HG03342 (cell line): Measurements from ENCODE around the gene CNTNAP2.

ENCODE experiments used
- ATAC-seq: cut with Tn5 transposase; IDR thresholded peaks from one replicate; pipeline ENCODE4 v1.9.1; 2021; ENCODE audit warnings: mild to moderate bottlenecking, moderate library complexity; ENCODE audit not compliant: unreplicated experiment

Gene CNTNAP2

DNA sequence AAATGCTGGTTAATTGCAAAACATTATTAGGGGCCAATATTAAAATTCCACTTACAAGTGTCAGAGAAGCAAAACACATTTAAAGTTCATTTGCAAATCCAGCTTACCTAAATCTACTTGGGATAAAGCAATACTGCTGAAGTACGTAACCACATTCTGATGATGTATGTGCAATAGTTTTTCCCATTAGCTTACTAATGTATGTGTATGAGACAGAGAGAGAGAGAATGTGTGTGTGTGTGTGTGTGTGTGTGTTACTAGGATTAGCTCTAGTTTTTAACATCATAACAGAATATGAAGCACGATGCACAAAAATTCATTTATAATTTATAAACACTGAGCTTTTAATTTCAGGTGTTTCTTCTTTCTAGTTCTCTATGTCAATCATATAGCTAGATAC, 1399.8 kb downstream of the CNTNAP2 start:
- ATAC-seq, result no peak

DNA sequence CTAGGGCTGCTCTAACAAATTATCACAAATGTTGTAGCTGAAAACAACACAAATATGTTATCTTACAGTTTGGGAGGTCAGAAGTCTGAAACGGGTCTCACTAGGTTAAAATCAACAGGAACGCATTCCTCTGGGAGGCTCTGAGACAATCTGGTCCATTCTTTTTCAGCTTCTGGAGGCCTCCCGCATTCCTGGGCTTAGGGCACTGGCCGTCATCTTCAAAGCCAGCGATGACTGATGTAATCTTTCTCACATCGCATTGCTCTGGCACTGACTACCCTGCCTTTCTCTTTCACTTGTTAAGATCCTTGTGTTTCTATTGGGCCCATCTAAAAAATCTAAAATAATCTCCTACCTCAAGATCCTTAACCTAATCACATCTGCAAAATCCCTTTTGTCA, 1402.5 kb downstream of the CNTNAP2 start:
- ATAC-seq, result no peak

GRCh38 chr7:147523056-147523455, 1406.5 kb downstream of the CNTNAP2 start:
- ATAC-seq, result no peak

GRCh38 chr7:147524726-147525250, 1408.2 kb downstream of the CNTNAP2 start:
- ATAC-seq, result no peak

DNA sequence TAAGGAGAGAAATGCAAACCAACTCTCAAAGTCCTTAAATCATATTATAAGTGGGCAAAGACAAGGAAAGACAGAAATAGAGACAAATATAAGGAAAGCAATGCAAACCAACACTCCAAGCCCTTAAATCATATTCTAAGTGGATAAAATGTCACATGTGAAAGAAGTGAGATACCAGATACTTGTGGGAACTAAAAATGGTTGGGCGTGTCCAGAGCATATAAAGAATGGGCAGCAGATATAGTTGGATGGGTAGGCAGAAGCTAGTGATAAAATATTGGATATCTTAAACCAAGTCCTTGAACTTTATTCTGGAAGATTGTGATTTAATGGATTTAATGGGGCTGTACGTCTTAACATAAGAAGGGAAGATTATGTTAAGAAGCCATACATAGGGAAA, 1408.7 kb downstream of the CNTNAP2 start:
- ATAC-seq, result no peak

- ATAC-seq, result no peak
These were observed 1419.1 kb downstream of the CNTNAP2 start for GRCh38 chr7:147535701-147536111.

- no peak for ATAC-seq
These were observed 1423.1 kb downstream of the CNTNAP2 start for GRCh38 chr7:147539685-147540084.

- ATAC-seq, result no peak
These were observed 1424.1 kb downstream of the CNTNAP2 start for GRCh38 chr7:147540743-147541142.

GRCh38 chr7:147541261-147541660, 1424.7 kb downstream of the CNTNAP2 start:
- no peak for ATAC-seq

- ATAC-seq, result no peak
These were observed 1430.8 kb downstream of the CNTNAP2 start for GRCh38 chr7:147547252-147547897.

DNA sequence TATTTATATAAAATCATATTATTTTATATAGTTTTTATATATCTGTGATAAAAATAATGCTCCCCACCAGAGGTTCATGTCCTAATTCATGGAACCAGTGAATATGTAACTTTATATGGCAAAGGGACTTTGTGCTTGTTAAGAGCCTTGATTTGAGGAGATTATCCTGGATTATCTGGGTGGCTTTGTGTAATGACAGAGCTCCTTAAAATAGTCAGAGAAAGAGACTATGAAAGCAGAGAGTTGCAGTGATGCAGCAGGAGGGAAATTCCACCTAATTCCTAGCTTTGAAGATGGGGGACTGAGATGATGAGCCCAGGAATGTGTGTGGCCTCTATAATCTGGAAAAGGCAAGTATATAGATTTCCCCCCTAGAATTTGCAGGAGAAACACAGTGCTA, 1439.7 kb downstream of the CNTNAP2 start:
- no peak for ATAC-seq

DNA sequence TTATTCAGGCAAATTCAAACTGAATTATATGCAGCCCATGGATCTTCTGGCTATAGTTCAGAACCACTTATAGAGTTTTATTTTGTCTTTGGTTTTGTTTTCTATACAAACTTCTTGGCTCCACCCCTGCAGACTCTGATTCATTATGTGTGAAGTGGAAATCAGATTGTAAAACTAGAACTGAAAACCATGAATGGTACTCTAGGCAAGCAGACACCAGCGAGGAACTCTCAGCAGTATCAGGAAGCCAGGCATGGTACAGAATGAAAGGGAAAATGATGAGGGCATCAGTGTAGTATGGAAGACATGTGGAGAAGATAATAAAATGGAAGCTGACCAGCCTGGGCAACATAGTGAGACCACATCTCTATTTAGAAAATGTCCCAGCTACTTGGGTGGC, 1447.1 kb downstream of the CNTNAP2 start:
- ATAC-seq, result no peak

DNA sequence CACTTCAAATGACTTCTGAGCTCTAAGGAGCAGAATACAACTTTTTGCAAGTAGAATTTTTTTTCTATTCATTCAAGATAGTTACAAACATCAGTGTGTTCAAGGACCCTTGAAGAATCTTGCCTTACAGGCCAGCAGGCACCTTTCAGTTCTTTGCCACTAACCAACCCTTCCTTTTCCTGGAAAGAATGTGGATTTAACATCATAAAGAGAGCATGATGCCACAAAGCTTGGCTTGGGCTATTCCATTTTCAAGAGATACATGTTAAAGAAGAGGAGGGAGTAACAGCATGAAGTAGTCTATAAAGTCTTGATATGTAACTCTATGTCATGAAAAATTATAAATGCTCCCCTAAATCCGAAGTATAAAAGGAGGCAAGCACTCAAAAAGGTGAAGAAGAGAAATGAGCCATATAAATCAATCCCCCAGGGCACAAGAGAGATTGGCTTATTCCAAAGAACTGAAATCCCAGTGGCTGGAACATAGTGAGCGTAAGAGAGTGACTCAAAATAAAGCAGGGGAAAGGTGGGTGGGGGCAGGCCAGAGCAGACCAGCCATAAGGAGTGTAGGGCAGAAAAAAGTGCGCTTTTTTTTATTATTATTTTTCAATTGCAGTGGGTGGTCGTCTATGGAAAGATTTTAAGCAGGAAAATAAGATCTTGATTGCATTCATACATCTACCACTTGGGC, 1448.3 kb downstream of the CNTNAP2 start:
- ATAC-seq, result no peak

DNA sequence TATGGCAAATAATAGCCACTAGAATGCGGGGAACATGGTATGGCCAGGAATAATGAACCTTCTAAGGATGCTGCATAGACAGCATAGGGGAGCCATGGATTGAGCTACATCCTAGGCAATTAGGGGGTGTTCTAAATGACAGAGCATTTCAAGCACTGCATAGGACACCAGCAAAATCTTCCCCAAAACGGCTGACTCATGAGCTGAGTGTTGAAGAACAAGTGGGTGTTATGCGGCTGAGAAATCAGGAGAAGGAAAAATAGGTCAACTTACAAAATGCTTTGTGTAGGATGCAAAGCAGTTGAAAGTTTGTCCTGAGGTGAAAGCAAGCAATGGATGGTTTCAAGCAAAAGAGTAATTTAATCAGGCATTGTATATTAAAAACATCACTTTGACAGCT, 1450.4 kb downstream of the CNTNAP2 start:
- no peak for ATAC-seq

GRCh38 chr7:147569116-147569913, 1452.7 kb downstream of the CNTNAP2 start:
- no peak for ATAC-seq

DNA sequence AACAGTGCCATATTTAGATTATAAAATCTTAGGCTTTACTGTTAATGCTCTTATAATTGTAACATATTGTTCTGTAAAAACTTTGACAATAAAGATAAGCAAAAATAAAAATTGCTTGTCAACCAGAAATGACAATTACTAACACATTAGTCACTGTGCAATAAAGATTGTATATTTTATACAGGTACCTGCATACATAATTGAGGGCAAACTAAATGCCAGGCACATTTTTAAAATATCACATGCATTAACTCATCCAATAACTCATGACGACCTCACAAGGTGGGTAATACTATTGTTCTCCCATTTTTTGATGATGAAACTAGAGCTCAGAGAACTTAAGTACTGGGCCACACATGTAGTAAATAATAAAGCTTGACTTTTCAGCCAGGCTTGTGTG, 1453.8 kb downstream of the CNTNAP2 start:
- no peak for ATAC-seq

DNA sequence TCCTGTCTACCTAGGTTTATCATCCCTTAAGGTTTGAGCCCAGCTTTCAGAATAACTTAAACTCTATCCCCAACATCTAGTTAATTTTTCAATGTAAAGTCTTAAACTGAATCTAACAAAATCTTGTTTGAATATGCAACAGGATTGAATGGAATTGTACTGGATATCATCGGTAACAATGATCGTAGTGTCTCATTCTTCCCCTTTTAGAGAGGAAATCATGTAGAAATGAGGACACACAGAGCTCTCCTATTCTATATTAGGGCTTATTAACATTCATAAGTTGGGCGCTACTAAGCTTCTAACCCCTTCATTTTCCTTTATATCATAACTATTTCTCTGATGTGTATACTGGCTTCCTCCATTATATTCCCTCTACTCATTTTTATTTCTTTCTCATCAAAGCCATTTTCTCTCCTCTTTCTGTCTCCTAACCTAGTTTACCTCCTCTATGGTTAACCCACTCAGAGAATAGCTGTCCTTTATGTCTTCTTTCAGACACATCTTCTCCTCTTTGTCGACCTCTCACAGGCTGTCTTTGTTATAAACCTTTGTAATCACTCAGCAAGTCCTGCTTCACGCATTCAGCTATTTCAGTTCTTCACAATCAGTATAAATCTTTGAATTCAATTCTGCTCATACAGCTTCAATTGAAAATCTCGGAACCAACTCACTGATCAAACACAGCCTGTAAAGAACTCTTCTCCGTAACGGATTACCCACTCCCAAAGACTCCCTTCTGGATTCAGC, 1455.0 kb downstream of the CNTNAP2 start:
- no peak for ATAC-seq

GRCh38 chr7:147578196-147578595, 1461.6 kb downstream of the CNTNAP2 start:
- ATAC-seq, result no peak

DNA sequence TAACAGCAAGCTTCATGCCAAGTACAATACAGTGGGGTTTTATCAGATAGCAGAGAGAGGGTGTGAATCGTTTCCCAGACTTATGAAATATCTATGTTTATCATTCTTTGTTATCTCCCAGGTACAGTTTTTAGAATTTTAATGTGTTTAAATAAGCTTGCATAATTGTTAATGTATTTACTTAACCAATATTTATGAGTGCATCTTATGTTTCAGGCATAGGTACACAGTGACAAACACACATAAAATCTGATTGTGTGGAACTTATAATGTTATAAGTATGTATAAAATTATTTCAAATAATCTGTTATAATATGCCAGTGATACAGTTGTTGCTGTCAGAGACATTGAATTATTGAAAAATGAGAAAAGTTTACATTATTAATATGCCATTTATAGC, 1462.5 kb downstream of the CNTNAP2 start:
- no peak for ATAC-seq

DNA sequence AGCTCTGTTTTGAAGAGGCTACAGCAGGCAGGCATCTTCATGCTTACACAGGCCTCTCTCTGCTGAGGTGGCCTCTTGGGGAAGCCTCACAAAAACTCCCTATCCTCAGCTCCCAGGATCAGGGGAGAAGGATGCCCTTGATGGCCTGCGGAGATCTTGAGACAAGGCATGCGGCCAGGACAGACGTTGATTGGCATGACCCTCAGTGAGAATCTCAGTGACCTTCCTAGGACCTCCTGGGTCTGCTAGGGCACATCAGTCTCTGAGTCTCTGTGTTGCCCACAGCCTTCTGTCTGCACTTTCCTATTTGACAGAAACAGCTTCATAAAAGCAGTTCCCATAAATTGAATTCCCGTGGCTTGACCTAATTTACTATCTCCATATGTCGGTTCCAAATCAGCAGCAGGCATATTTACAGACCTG, 1468.2 kb downstream of the CNTNAP2 start:
- ATAC-seq, result no peak

DNA sequence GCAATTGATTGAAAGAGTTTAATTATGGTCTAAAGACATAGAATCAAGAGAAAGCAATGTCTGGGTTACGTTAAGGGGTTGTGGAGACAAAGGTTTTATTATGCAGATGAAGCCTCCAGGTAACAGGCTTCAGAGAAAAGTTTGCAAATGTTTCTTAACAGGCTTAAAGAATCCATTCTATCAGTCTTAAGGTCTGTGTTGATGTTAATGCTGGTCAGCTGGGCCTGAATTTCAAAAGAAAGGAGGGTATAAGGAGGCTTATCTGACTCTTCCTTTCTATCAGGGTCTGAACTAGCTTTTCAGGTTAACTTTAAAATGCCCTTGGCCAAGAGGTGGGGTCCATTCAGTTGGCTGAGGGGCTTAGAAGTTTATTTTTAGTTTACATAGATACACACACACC, 1469.5 kb downstream of the CNTNAP2 start:
- no peak for ATAC-seq
